ENCODE measurements around the gene PKP2.

DNA sequence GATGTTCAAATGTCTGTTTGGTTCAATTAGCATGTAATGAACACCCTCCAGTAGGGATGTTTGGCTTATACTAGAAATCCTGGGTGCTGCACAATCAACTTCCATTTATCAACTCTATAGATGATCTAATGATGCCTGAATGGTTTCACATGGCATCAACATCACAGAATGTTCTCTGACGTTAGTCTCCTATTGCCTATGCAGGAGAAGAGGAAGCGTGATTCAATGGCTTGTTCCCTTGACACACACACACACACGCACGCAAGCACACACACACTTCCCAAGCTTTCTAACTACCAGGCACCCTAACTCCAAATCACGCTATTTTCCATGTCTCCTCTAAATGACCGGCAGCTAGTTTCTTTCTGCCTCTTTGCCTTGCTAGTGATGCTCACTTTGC is 49.3 kb downstream of the PKP2 start:
- no peak for TF ChIP-seq POLR2AphosphoS5 (IDR thresholded peaks at IDR 0.05)
- TF ChIP-seq POLR2A (IDR thresholded peaks at IDR 0.05), result no peak

All from prostate gland (tissue), 1 donor.